HG02885 (cell line): ENCODE data around the gene CA9.
A peak's percentile ranks its signal among the peaks of the same experiment; 100 is the strongest.
"Not testable (repeated sequence)": the region's sequence is repeated elsewhere in the genome, so short reads cannot be mapped to it uniquely, and the experiment has no call there.

ENCODE experiments used
- ATAC-seq: cut with Tn5 transposase; IDR thresholded peaks from one replicate; pipeline ENCODE4 v1.9.1; 2021; ENCODE audit warnings: mild to moderate bottlenecking; ENCODE audit not compliant: unreplicated experiment, poor library complexity

Gene CA9

GRCh38 chr9:35673132-35674024 lies at the start of gene CA9:
CA9 (plus strand) TSS chr9:35673928; CDS start chr9:35673960, 32 bp downstream.
- no peak for ATAC-seq

GRCh38 chr9:35627575-35627974 lies 46.2 kb upstream of the CA9 start:
- no peak for ATAC-seq

GRCh38 chr9:35628389-35628991 lies 45.2 kb upstream of the CA9 start:
- ATAC-seq = no peak

GRCh38 chr9:35629597-35629996 lies 44.1 kb upstream of the CA9 start:
- no peak for ATAC-seq

- no peak for ATAC-seq
Observed at GRCh38 chr9:35635730-35636129, 38.0 kb upstream of the CA9 start.

GRCh38 chr9:35636135-35636876 lies 37.4 kb upstream of the CA9 start:
- ATAC-seq = no peak

- not testable (repeated sequence) for ATAC-seq
Observed at GRCh38 chr9:35636877-35637246, 36.9 kb upstream of the CA9 start.

GRCh38 chr9:35637427-35637955 lies 36.2 kb upstream of the CA9 start:
- not testable (repeated sequence) for ATAC-seq

- ATAC-seq = not testable (repeated sequence)
Observed at GRCh38 chr9:35638751-35639150, 35.0 kb upstream of the CA9 start.

- ATAC-seq = not testable (repeated sequence)
Observed at GRCh38 chr9:35639225-35639624, 34.5 kb upstream of the CA9 start.

GRCh38 chr9:35639631-35640030 lies 34.1 kb upstream of the CA9 start:
- no peak for ATAC-seq

GRCh38 chr9:35640431-35640830 lies 33.3 kb upstream of the CA9 start:
- not testable (repeated sequence) for ATAC-seq

GRCh38 chr9:35641478-35641877 lies 32.2 kb upstream of the CA9 start:
- not testable (repeated sequence) for ATAC-seq

- ATAC-seq = no peak
Observed at GRCh38 chr9:35643046-35643445, 30.7 kb upstream of the CA9 start.

GRCh38 chr9:35645736-35646135 lies 28.0 kb upstream of the CA9 start:
- ATAC-seq = not testable (repeated sequence)

GRCh38 chr9:35646153-35646532 lies 27.6 kb upstream of the CA9 start:
- no peak for ATAC-seq

GRCh38 chr9:35646533-35647265 lies 27.0 kb upstream of the CA9 start:
- ATAC-seq = peak; percentile 85

GRCh38 chr9:35649431-35650340 lies 24.0 kb upstream of the CA9 start:
- no peak for ATAC-seq
